DND-41 (cell line): ENCODE results near the gene SF3B3.

Experiments
- ATAC-seq: fragments of 200-7000 bp; cut with Tn5 transposase; 3 replicates; pipeline ENCODE4 v1.9.1; 2021; ENCODE audit warnings: low read depth; ENCODE audit not compliant: insufficient read depth
- DNase-seq: peaks from one replicate; pipeline ENCODE4 v3.0.0-alpha.2; 2020
- H2AFZ ChIP-seq: 2 replicates; pipeline ENCODE4 v1.6.0; 2012; ENCODE audit warnings: low read depth, low read length
- H3K27ac ChIP-seq: 2 replicates; pipeline ENCODE4 v1.5.1; 2012; ENCODE audit warnings: low read length, inconsistent platforms
- H3K27me3 ChIP-seq: fragments of 200-600 bp; sonication (generic); 2 replicates; pipeline ENCODE4 v1.6.0; 2012; ENCODE audit warnings: low read length, mild to moderate bottlenecking, inconsistent platforms; ENCODE audit not compliant: insufficient read depth, poor library complexity
- H3K36me3 ChIP-seq: 2 replicates; pipeline ENCODE4 v1.5.1; 2012; ENCODE audit warnings: low read length, inconsistent platforms; ENCODE audit not compliant: insufficient read depth
- H3K4me1 ChIP-seq: 2 replicates; pipeline ENCODE4 v1.5.1; 2012; ENCODE audit warnings: mild to moderate bottlenecking, low read length; ENCODE audit not compliant: insufficient read depth
- H3K4me2 ChIP-seq: 2 replicates; pipeline ENCODE4 v1.6.0; 2012; ENCODE audit warnings: mild to moderate bottlenecking, moderate library complexity, low read length, inconsistent platforms; ENCODE audit not compliant: insufficient read depth
- H3K4me3 ChIP-seq, 2 experiments: fragments of 200-600 bp in 1 of 2; shearing (Covaris generic) in 1 of 2; 2 replicates each; pipeline ENCODE4 v1.5.1; 2012 to 2016; ENCODE audit warnings: inconsistent platforms in 2 of 2, low read length in 2 of 2, mild to moderate bottlenecking in 2 of 2, low read depth in 1 of 2, moderate library complexity in 1 of 2
- H3K79me2 ChIP-seq: 2 replicates; pipeline ENCODE4 v1.6.0; 2012; ENCODE audit warnings: low read length, inconsistent platforms; ENCODE audit not compliant: insufficient read depth
- H3K9ac ChIP-seq: 2 replicates; pipeline ENCODE4 v1.6.0; 2012; ENCODE audit warnings: low read depth, mild to moderate bottlenecking, inconsistent platforms, low read length, moderate library complexity
- H3K9me3 ChIP-seq: 2 replicates; pipeline ENCODE4 v1.5.1; 2012; ENCODE audit warnings: low read length, moderate library complexity, mild to moderate bottlenecking, inconsistent platforms; ENCODE audit not compliant: insufficient read depth, severe bottlenecking
- H4K20me1 ChIP-seq: 2 replicates; pipeline ENCODE4 v1.6.0; 2012; ENCODE audit warnings: low read length; ENCODE audit not compliant: insufficient read depth
- EZH2 ChIP-seq: IDR thresholded peaks from 3 replicates; pipeline ENCODE4 v1.6.1; 2012; ENCODE audit warnings: borderline replicate concordance, low read depth, mild to moderate bottlenecking, moderate library complexity, low read length, inconsistent platforms; ENCODE audit not compliant: severe bottlenecking
- TF ChIP-seq, protein P1 (sequence below): IDR thresholded peaks from 2 replicates; pipeline ENCODE4 v1.5.1; 2012; ENCODE audit warnings: borderline replicate concordance, low read length, moderate library complexity, mild to moderate bottlenecking; ENCODE audit not compliant: poor library complexity, severe bottlenecking; ENCODE audit errors: extremely low read depth

The SF3B3 gene

DNA sequence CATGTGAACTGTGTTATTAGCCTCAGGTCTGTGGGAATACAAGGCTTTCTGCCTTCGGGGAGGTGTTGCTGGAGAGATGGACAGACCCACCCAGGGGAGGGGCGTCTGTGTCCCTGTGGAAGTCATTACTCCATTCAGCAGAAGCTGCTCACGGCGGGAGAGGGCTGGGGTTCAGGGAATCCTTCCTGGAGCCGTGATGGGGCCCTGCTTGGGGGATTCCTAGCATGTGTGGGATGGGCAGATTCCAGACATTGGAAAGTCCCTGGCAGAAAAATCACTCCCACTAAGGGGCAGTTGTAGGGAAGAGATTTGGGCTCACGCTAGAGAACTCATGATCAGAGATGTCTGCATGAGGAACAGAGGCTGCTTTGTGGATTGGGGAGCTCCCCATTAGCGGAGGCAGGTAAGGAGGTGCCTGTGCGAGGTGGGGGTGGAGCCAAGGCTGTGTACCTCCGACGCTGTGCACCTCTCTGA lies 66.4 kb downstream of the SF3B3 start:
- no peaks in the 10 kb centered on the region for H4K20me1 ChIP-seq
- H3K9ac ChIP-seq = no peak overlapping the region
- no peak overlapping the region for H3K4me3 ChIP-seq
- DNase-seq = no peak
- H3K27me3 ChIP-seq = no peaks in the 10 kb centered on the region
- H3K27ac ChIP-seq = no peak overlapping the region
- no peaks in the 10 kb centered on the region for H3K79me2 ChIP-seq
- no peaks in the 10 kb centered on the region for H3K4me1 ChIP-seq
- H2AFZ ChIP-seq = no peak overlapping the region
- TF ChIP-seq, protein P1, sequence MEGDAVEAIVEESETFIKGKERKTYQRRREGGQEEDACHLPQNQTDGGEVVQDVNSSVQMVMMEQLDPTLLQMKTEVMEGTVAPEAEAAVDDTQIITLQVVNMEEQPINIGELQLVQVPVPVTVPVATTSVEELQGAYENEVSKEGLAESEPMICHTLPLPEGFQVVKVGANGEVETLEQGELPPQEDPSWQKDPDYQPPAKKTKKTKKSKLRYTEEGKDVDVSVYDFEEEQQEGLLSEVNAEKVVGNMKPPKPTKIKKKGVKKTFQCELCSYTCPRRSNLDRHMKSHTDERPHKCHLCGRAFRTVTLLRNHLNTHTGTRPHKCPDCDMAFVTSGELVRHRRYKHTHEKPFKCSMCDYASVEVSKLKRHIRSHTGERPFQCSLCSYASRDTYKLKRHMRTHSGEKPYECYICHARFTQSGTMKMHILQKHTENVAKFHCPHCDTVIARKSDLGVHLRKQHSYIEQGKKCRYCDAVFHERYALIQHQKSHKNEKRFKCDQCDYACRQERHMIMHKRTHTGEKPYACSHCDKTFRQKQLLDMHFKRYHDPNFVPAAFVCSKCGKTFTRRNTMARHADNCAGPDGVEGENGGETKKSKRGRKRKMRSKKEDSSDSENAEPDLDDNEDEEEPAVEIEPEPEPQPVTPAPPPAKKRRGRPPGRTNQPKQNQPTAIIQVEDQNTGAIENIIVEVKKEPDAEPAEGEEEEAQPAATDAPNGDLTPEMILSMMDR = no peak
- TF ChIP-seq EZH2 = no peak
- H3K9me3 ChIP-seq = no peaks in the 10 kb centered on the region
- no peak for ATAC-seq
- no peak overlapping the region for H3K4me2 ChIP-seq
- H3K36me3 ChIP-seq = no peaks in the 10 kb centered on the region

DNA sequence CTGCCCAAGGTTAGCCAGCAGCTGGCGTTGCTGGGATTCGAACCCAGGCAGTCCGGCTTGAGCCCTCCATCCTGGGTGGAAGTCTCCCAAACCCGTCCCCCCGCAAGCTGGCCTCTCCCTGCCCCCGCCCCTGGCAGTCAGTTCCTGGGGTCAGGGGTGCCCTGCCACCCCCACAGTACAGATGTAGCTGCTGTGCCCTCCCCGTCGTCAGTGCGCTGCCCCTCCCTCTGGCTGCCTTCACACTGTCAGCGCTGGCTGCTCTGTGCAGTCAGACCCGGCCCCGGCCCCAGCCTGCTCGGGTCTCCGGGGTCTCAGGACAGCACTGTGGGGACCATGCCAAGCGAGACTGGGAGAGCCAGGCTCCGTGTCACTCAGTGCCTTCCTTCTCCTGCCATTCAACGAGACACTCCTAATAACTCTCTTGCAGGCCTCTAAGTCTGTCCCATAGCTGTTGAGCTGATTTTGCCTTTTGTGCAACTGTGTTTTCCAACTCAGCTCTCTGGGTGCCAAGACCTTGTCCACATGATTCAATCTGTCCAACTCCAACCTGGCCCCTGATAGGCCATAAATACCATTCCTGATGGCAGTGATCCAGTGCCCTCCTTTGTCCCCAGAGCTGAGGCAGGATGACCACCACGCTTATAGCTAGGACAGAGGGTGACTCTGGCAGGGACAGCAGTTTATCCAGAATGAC lies 67.3 kb downstream of the SF3B3 start:
- Histone ChIP-seq H3K36me3 (no peaks in the 10 kb centered on the region), H2AFZ (no peak overlapping the region), H3K9ac (no peak overlapping the region), H3K4me3 (no peak overlapping the region), H3K27me3 (no peaks in the 10 kb centered on the region), H3K4me2 (no peak overlapping the region), H3K9me3 (no peaks in the 10 kb centered on the region), H3K27ac (no peak overlapping the region), H4K20me1 (no peaks in the 10 kb centered on the region), H3K79me2 (no peaks in the 10 kb centered on the region), H3K4me1 (no peaks in the 10 kb centered on the region)
- ATAC-seq = no peak
- no peak for TF ChIP-seq EZH2
- TF ChIP-seq, protein P1 = no peak
- DNase-seq = no peak

DNA sequence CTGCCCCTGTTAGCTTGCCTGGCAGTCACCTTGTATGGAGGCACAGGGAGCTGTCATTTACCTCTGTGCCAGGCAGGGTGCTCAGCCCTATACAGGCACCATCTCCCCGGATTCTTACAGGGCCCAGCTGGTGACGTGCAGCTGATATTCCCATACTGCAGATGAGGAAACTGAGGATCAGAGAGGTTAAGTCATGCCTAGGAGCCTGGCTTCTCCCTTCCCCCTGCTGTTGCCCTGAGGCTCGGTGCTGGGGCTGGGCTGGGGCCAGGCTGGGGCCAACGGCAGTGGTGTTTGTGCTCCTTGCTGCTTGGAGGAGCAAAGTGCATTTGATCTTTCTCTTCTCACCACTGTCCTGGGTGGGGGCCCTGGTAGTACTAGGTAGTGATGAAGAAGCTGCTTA lies 68.0 kb downstream of the SF3B3 start:
- ATAC-seq (no peak; the same call in 2 of the 3 replicates), DNase-seq (no peak)
- Histone ChIP-seq H3K36me3 (no peaks in the 10 kb centered on the region), H3K27me3 (no peaks in the 10 kb centered on the region), H3K4me1 (no peaks in the 10 kb centered on the region), H2AFZ (no peak overlapping the region), H3K27ac (no peak overlapping the region), H3K4me2 (no peak overlapping the region), H3K9me3 (no peaks in the 10 kb centered on the region), H3K4me3 (no peak overlapping the region), H4K20me1 (no peaks in the 10 kb centered on the region), H3K9ac (no peak overlapping the region), H3K79me2 (no peaks in the 10 kb centered on the region)
- TF ChIP-seq EZH2 = no peak
- TF ChIP-seq, protein P1 = no peak
